ENCODE results near the gene DGUOK.

The DGUOK gene

DNA sequence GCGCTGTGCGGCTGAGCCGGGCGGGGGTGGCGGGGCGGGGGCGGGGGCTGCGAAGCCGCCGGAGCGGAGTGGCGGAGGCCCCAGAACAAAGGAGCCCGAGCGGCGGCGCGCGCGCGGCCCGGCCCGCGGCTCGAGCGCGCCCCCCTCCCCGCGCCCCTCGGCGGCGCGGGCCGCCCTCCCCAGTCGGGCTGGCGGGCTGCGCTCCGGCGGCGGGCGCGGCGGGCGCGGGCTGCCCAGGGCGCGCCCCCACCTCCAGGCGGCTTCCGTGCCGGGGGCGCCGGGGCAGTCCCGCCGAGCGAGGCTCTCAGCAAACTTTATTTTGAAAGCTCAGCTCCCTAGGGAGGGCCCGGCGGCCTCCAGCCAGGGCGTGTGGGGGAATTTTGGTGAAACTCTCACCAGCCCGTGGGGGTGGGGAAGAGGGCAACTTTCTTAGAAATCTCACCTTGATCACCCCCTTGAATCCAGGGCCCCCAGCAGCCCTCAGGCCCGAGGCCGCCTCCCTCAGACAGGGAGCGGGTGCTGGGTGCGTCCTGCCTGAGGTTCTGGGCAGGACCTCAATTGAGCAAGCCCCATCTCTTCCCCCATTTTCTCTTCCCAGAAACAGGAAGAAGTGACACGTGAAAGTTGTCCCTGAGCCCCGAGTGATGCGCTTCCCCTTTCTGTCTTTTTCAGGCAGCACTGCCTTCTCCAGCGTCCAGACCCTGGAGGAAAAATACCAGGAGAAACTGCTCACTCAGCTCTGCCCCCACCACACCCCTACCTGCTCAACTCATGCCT lies 58.8 kb downstream of the DGUOK start:
- no peak overlapping the region for H3K27ac ChIP-seq
- TF ChIP-seq, protein P1, sequence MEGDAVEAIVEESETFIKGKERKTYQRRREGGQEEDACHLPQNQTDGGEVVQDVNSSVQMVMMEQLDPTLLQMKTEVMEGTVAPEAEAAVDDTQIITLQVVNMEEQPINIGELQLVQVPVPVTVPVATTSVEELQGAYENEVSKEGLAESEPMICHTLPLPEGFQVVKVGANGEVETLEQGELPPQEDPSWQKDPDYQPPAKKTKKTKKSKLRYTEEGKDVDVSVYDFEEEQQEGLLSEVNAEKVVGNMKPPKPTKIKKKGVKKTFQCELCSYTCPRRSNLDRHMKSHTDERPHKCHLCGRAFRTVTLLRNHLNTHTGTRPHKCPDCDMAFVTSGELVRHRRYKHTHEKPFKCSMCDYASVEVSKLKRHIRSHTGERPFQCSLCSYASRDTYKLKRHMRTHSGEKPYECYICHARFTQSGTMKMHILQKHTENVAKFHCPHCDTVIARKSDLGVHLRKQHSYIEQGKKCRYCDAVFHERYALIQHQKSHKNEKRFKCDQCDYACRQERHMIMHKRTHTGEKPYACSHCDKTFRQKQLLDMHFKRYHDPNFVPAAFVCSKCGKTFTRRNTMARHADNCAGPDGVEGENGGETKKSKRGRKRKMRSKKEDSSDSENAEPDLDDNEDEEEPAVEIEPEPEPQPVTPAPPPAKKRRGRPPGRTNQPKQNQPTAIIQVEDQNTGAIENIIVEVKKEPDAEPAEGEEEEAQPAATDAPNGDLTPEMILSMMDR (IDR thresholded peaks at IDR 0.05; ENCODE audit: low read depth, low read length, missing control alignments), result no peak
- H3K27me3 ChIP-seq (replicated peaks), result no peaks in the 10 kb centered on the region
- H3K36me3 ChIP-seq (replicated peaks), result no peaks in the 10 kb centered on the region
- DNase-seq, result no peak
- in situ Hi-C loops (cut with HindIII; ENCODE audit: low pct_ligation_motif_present, low sequenced_read_pairs), result no loop called here
- H3K4me3 ChIP-seq (ENCODE audit: low read depth, low read length), result peak overlapping the region; percentile 59

DNA sequence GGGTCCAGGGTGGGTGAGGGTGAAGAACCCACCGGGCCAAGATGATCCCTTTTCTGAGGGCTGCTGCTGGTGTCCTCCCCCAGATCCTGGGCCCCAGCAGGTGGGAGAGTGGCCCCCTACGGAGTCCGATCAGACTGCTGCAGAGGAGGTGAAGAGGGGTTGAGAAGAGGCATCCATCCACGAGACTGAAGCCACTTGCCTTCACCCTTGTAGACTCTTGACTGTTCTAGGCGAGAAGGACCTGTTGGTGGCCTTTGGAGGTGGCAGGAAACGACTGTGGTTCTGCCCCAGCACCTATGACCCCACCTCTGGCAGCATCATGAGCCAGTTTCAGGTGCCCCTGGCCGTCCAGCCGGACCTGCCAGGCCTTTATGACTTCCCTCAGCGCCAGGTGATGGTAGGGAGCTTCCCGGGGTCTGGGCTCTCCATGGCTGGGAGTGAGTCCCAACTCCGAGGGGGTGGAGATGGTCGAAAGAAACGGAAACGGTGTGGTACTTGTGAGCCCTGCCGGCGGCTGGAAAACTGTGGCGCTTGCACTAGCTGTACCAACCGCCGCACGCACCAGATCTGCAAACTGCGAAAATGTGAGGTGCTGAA lies 59.5 kb downstream of the DGUOK start:
- Histone ChIP-seq H3K4me3 (ENCODE audit: low read depth, low read length) (peak overlapping the region; percentile 59), H3K27ac (no peak overlapping the region), H3K27me3 (replicated peaks) (no peaks in the 10 kb centered on the region), H3K36me3 (replicated peaks) (no peaks in the 10 kb centered on the region)
- TF ChIP-seq, protein P1 (IDR thresholded peaks at IDR 0.05; ENCODE audit: low read depth, low read length, missing control alignments), result no peak
- no peak for DNase-seq
- in situ Hi-C loops (cut with HindIII; ENCODE audit: low pct_ligation_motif_present, low sequenced_read_pairs), result no loop called here

DNA sequence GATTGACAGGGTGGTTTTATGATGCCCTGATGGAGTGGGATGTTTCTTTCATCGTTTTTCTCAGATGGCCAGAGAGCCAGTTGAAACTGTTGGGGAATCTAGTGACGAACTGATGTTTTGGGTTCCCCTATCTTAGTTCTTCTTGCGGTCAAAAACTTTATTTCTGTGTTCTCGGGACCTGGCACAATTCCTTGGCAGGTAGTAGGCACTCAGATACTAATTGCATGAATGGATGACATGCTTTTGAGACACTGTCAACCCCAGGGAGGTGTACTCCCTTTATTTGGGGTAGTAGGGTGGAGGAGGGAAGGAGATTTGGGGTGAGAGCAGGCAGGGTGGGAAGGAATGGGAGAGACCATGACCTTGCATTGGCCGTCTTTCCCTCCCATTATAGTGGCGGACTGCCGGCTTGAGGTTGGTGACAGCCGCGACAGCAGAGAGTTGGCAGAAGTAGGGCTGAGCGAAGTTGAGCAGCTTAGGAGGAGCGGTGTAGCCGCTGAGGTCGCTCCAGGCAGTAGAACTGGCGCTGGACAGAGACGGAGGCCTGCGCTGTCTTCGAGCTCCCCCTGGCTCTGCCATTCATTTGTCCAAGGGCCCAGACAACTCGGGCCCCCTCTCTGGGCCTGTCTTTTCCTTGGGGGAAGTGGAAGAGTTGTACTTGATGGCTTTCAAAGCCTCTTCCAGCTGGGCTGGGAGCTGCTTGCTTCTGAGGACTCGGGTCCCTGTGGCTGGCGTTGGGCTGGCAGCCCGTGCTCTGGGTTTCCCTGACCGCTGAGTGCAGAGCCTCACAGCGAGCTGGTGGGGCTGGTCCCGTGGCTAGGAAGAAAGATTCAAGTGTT lies 60.6 kb downstream of the DGUOK start:
- TF ChIP-seq, protein P1 (IDR thresholded peaks at IDR 0.05; ENCODE audit: low read depth, low read length, missing control alignments), result peak; percentile 63
- no peak overlapping the region for H3K27ac ChIP-seq
- H3K36me3 ChIP-seq (replicated peaks), result no peaks in the 10 kb centered on the region
- in situ Hi-C loops (cut with HindIII; ENCODE audit: low pct_ligation_motif_present, low sequenced_read_pairs), result no loop called here
- no peaks in the 10 kb centered on the region for H3K27me3 ChIP-seq (replicated peaks)
- no peak overlapping the region for H3K4me3 ChIP-seq (ENCODE audit: low read depth, low read length)
- DNase-seq, result no peak

DNA sequence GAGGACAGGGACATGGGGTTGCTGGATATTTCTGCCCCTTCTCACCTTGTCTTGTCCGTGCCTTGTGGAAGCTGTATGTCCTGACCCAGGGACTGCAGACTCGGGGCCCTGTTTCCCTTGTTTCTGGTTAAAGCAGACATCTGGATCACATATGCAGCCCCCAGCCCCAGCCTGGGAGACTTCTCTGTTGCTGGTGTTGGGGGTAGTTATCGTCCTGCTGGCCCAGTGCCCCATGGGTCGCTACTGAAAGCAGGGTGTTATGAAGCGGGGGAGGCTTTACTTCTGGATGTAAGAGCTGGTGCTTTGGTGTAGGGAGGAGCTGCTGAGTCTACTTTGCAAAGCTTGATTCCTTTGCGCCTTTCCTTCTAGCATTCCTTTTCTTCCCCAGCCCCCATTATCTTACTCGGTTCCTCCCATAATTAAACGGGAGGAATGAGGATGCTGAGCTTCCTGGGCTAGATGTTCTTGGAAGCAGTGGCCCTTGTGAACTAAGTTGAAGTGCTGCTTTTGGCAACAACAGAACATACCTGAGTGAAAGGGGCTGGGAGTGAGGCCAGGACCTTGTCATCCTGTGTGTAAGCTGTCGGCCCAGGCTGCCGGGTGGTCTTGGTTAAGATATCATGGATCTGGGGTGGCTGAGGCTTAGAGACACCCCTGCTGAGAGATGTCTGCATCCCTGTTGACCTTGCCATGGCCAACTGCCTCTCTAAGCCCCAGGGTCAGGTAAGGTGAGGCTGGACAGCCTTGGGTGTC lies 61.4 kb downstream of the DGUOK start:
- no peaks in the 10 kb centered on the region for H3K36me3 ChIP-seq (replicated peaks)
- TF ChIP-seq, protein P1 (IDR thresholded peaks at IDR 0.05; ENCODE audit: low read depth, low read length, missing control alignments), result no peak
- no peaks in the 10 kb centered on the region for H3K27me3 ChIP-seq (replicated peaks)
- H3K27ac ChIP-seq, result no peak overlapping the region
- no peak overlapping the region for H3K4me3 ChIP-seq (ENCODE audit: low read depth, low read length)
- no peak for DNase-seq
- in situ Hi-C loops (cut with HindIII; ENCODE audit: low pct_ligation_motif_present, low sequenced_read_pairs), result no loop called here

DNA sequence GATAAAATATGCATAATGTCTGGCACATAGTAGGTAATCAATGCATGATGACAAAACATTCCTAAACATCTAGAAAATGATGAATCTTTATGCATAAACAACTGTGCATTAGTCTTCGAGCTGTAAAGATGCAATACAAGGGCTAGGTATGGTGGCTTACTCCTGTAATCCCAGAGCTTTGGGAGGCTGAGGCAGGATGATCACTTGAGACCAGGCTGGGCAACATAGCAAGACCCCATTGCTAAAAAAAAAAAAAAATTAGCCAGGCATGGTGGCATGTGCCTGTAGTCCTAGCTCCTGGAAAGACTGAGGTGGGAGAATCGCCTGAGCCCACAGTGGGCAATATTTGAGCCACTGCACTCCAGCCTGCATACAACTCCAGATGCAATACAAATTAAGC lies 63.3 kb downstream of the DGUOK start:
- no peaks in the 10 kb centered on the region for H3K27me3 ChIP-seq (replicated peaks)
- no peaks in the 10 kb centered on the region for H3K36me3 ChIP-seq (replicated peaks)
- TF ChIP-seq, protein P1 (IDR thresholded peaks at IDR 0.05; ENCODE audit: low read depth, low read length, missing control alignments), result no peak
- H3K27ac ChIP-seq, result no peak overlapping the region
- in situ Hi-C loops (cut with HindIII; ENCODE audit: low pct_ligation_motif_present, low sequenced_read_pairs), result no loop called here
- no peak for DNase-seq
- H3K4me3 ChIP-seq (ENCODE audit: low read depth, low read length), result no peak overlapping the region

All from brain microvascular endothelial cell (primary cell).